Mucosa of rectum (tissue), 2 donors: Measurements from ENCODE around the gene ANKRD50.

Experiments used
- H3K27ac ChIP-seq, 2 donors: one replicate each; pipeline ENCODE4 v1.7.0; 2013; ENCODE audit warnings: inconsistent platforms in 2 of 2, low read depth in 2 of 2, low read length in 2 of 2
- H3K27me3 ChIP-seq, 2 donors: one replicate each; pipeline ENCODE4 v1.7.0; 2013; ENCODE audit warnings: low read length in 2 of 2; ENCODE audit not compliant: control insufficient read depth in 2 of 2, insufficient read depth in 2 of 2
- H3K36me3 ChIP-seq, 2 donors: one replicate each; pipeline ENCODE4 v1.7.0; 2013; ENCODE audit warnings: low read length in 2 of 2; ENCODE audit not compliant: control insufficient read depth in 2 of 2, insufficient read depth in 2 of 2
- H3K4me1 ChIP-seq, 2 donors: one replicate each; pipeline ENCODE4 v1.7.0; 2013; ENCODE audit warnings: low read length in 2 of 2, mild to moderate bottlenecking in 1 of 2; ENCODE audit not compliant: control insufficient read depth in 2 of 2, insufficient read depth in 2 of 2
- H3K4me3 ChIP-seq, 2 donors: one replicate each; pipeline ENCODE4 v1.7.0; 2013; ENCODE audit warnings: low read length in 2 of 2
- H3K9ac ChIP-seq, 2 donors: one replicate each; pipeline ENCODE4 v1.7.0; 2013; ENCODE audit warnings: low read length in 2 of 2, low read depth in 1 of 2, mild to moderate bottlenecking in 1 of 2
- H3K9me3 ChIP-seq, 2 donors: one replicate each; pipeline ENCODE4 v1.7.0; 2013; ENCODE audit warnings: low read length in 2 of 2; ENCODE audit not compliant: control insufficient read depth in 2 of 2
- donor health status: healthy.
- donor health status: Normal muscosa, but diverticular disease.

The ANKRD50 gene

GRCh38 chr4:124685851-124686250 lies 26.7 kb downstream of the ANKRD50 start:
- Histone ChIP-seq H3K36me3 (no peaks in the 10 kb centered on the region), H3K4me3 (no peak overlapping the region), H3K4me1 (no peaks in the 10 kb centered on the region), H3K9ac (no peak overlapping the region), H3K9me3 (no peaks in the 10 kb centered on the region), H3K27me3 (no peaks in the 10 kb centered on the region), H3K27ac (no peak overlapping the region)

DNA sequence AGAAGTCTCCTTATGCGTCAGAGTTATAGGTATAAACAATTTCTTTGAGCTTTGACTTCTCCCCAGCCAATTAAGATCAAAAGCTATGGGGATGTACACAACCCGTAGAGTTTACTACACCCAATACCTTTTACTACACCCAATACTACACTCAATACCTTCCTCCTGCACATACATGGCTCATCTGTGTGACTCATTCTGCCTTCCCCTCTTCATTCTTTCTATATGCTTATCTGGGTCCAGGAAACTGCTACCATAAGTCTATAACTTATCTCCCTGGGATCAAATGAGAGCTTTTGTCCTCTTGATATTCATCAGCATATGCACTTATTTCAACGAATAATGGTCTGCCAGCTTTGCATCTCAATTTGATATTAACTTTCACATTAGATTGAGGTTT lies 28.2 kb downstream of the ANKRD50 start:
- Histone ChIP-seq H3K27ac (no peak overlapping the region), H3K4me1 (no peaks in the 10 kb centered on the region), H3K9me3 (no peaks in the 10 kb centered on the region)

DNA sequence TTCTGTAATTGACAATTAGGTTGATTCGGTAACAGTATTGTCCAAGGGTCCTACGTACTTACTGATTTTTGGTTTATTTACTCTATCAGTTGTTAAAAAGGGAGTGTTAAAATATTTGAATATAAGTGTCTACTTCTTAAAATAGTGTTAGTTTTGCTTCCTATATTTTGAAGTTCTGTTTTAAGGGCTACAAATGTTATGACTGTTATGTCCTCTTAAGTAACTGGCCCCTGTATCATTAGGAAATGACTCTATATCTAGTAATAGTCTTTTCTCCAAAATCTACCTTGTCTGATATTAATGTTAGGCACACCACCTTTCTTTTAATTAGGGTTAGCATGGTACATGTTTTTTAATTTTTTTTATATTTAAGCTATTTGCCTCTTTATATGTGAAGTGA lies 30.1 kb downstream of the ANKRD50 start:
- Histone ChIP-seq H3K27me3 (no peaks in the 10 kb centered on the region), H3K27ac (no peak overlapping the region), H3K36me3 (peaks cover 0 to 3% of the 10 kb centered on the region in 2 donors), H3K4me1 (no peaks in the 10 kb centered on the region), H3K9ac (no peak overlapping the region), H3K4me3 (no peak overlapping the region), H3K9me3 (no peaks in the 10 kb centered on the region)

More for the DNA sequence above, 28.2 kb downstream of the ANKRD50 start:
- H3K9ac ChIP-seq: no peak overlapping the region
- H3K4me3 ChIP-seq: no peak overlapping the region
- H3K36me3 ChIP-seq: no peaks in the 10 kb centered on the region
- no peaks in the 10 kb centered on the region for H3K27me3 ChIP-seq

DNA sequence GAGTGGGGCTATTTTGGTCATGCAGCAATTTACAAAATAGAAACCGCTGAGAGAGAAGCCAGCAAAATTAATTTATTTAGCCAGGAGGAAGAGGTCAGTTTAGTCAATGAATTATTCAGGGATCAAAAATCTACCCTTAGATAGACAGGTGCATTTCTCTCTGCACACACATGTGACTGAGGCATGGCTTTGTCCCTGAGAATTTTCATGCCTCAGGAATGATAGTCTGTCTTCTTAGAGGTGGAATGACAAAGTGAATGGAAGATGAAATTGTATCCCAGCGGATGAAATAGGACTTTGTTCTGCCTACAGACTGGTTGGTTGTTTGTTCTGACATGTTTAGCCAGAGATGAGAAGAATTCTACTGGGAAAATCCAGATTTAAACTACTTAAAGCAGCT lies 46.0 kb downstream of the ANKRD50 start:
- Histone ChIP-seq H3K9ac (no peak overlapping the region), H3K4me1 (no peaks in the 10 kb centered on the region), H3K36me3 (peaks cover 14 to 22% of the 10 kb centered on the region in 2 donors), H3K9me3 (no peaks in the 10 kb centered on the region), H3K27me3 (no peaks in the 10 kb centered on the region), H3K27ac (no peak overlapping the region), H3K4me3 (no peak overlapping the region)

GRCh38 chr4:124658795-124659194 lies 53.7 kb downstream of the ANKRD50 start:
- Histone ChIP-seq H3K9me3 (no peaks in the 10 kb centered on the region), H3K36me3 (no peaks in the 10 kb centered on the region), H3K9ac (no peak overlapping the region), H3K27ac (no peak overlapping the region), H3K27me3 (no peaks in the 10 kb centered on the region), H3K4me3 (no peak overlapping the region), H3K4me1 (no peaks in the 10 kb centered on the region)

DNA sequence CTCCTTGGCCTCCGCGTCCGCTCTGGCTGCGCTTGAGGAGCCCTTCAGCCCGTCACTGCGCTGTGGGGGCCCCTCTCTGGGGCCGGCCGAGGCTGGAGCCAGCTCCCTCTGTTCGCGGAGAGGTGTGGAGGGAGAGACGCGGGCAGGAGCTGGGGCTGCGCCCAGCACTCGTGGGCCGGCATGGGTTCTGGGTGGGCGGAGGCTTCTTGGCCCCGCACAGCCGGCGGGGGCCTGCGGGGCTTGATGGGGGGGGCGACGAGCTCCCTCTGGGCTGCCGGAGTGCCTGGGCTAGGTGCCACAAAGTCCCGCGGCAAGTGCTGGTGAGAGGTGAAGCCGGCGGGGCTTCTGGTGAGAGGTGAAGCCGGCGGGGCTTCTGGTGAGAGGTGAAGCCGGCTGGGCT lies 61.9 kb downstream of the ANKRD50 start:
- no peaks in the 10 kb centered on the region for H3K27me3 ChIP-seq
- H3K9ac ChIP-seq: no peak overlapping the region
- no peaks in the 10 kb centered on the region for H3K36me3 ChIP-seq
- H3K4me3 ChIP-seq: no peak overlapping the region
- H3K27ac ChIP-seq: no peak overlapping the region
- H3K9me3 ChIP-seq: no peaks in the 10 kb centered on the region
- no peaks in the 10 kb centered on the region for H3K4me1 ChIP-seq

- H3K4me1 ChIP-seq: no peaks in the 10 kb centered on the region
- H3K36me3 ChIP-seq: no peaks in the 10 kb centered on the region
- H3K27me3 ChIP-seq: no peaks in the 10 kb centered on the region
- H3K27ac ChIP-seq: no peak overlapping the region
- H3K4me3 ChIP-seq: no peak overlapping the region
- no peaks in the 10 kb centered on the region for H3K9me3 ChIP-seq
- H3K9ac ChIP-seq: no peak overlapping the region
These were observed 64.9 kb downstream of the ANKRD50 start for GRCh38 chr4:124647599-124647998.

DNA sequence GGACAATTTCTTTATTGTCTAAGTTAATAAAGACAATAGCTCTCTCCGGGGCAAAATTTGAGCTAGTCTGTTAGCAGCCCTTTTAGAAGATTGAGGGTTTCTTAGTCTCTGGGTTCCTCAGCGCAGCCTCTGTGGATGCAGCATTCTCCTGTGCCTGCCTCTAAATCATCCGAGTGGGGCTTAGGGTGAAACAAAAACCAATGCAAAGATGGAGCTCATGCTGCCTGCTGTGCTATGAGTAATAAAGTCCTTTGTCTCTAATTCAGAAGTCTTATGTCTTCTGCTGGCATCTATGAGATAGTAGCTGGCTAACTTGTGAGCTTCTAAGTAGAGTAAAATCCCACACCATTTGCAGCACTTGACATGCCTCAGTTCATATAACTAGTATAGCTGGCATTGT lies 67.9 kb downstream of the ANKRD50 start:
- H3K9me3 ChIP-seq: no peaks in the 10 kb centered on the region
- H3K9ac ChIP-seq: no peak overlapping the region
- H3K4me3 ChIP-seq: no peak overlapping the region
- no peaks in the 10 kb centered on the region for H3K36me3 ChIP-seq
- H3K4me1 ChIP-seq: no peaks in the 10 kb centered on the region
- no peaks in the 10 kb centered on the region for H3K27me3 ChIP-seq
- H3K27ac ChIP-seq: no peak overlapping the region

DNA sequence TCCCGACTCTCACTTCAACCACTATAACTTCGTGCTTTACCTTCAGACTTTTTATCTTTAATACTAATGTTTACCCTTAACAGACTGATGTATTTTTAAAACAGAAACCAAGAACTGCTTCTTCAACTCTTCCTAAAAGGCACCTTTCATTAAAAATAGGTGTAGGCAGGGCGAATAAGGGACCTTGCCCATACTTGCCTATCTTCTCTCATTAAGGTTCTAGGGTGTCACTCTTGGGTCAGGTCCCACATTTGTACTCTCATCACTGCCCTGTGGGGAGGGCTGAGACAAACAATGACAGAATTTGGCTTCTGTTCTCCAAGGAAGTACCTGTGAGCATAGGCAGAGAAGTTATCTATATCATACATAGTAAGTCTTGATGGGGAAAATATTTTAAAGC lies 69.7 kb downstream of the ANKRD50 start:
- no peaks in the 10 kb centered on the region for H3K27me3 ChIP-seq
- H3K36me3 ChIP-seq: no peaks in the 10 kb centered on the region
- H3K27ac ChIP-seq: no peak overlapping the region
- H3K4me1 ChIP-seq: no peaks in the 10 kb centered on the region
- no peak overlapping the region for H3K9ac ChIP-seq
- H3K4me3 ChIP-seq: no peak overlapping the region
- no peaks in the 10 kb centered on the region for H3K9me3 ChIP-seq

DNA sequence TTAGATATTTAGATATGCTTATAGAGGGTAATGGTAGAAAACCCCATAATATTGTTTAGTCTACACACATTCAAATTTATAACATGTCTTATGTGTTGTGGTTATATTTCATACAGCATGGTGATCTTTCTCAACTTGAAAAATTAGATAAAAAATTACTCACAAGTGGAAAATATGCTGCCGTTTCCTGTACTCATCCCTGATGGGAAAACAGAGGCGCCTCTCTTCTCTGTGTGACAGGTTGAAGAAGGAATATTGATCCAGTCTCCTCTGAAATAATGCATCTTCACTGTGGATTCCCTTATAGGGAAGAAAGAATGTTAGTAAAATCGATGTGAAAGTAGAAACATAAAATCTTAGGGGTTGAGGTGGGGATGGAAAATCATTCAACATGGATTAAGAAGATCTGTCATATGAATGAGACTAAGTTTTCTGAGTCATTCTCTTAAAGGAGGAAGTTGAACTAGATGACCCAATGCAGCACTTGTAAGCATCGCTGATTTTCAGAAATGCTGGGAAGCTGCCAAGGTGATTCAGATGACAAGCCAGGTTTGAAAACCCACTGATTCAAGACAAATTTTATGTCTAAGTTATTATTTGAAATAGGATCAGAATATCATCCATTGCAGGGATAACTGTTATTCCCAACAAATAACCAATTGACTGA lies 70.7 kb downstream of the ANKRD50 start:
- Histone ChIP-seq H3K4me1 (no peaks in the 10 kb centered on the region), H3K9ac (no peak overlapping the region), H3K36me3 (no peaks in the 10 kb centered on the region), H3K27me3 (no peaks in the 10 kb centered on the region), H3K4me3 (no peak overlapping the region), H3K9me3 (no peaks in the 10 kb centered on the region), H3K27ac (no peak overlapping the region)
